GM18858 (cell line): ENCODE data around the gene MRPL57.
"Not testable (repeated sequence)": the region's sequence is repeated elsewhere in the genome, so short reads cannot be mapped to it uniquely, and the experiment has no call there.

Experiments
- ATAC-seq: cut with Tn5 transposase; IDR thresholded peaks from one replicate; pipeline ENCODE4 v1.9.1; 2021; ENCODE audit not compliant: unreplicated experiment

MRPL57 gene

DNA sequence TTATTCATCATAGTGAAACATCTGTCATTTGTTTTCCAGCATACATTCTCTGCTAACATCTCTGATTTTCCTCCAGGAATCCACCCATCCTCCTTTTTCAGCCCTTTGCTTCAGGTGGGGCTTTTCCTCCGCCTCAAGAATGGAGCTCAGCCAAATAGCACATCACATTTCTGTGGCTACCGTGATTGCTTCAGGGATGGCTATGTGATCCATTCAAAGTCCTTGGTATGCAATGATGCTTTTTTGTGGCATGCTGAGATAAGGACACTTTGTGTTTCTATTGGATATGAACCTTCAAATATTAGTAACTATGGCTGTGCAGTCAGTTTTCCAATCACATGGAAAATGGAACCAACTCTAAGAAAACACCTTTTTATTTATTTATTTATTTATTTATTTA is 18.3 kb downstream of the MRPL57 start:
- not testable (repeated sequence) for ATAC-seq

DNA sequence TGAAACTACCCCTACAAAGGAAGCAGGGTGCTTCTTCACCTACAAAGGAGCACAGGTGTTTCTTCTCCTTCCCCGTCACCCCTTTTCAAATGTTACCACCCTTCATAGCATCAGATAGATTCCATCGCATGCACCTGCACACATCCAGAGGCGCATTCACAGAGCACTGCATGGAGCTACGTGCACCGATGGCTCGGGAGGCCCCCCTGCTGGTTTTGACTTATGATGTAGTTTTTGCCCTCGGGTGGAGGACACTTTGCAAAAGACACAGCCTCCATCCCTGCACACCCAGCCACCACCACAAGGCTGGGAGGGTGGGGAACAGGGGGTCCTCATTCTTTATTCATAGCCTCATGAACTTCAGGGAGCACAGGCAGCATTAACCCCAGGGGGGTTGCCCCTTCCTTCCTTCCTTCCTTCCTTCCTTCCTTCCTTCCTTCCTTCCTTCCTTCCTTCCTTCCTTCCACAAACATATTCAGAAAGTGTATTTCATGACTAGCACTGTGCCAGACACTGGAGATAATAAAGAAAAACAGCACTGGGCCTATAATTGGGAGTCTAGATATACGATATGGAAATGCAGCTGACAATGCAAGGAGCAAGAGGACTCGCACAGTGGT is 21.3 kb downstream of the MRPL57 start:
- not testable (repeated sequence) for ATAC-seq

DNA sequence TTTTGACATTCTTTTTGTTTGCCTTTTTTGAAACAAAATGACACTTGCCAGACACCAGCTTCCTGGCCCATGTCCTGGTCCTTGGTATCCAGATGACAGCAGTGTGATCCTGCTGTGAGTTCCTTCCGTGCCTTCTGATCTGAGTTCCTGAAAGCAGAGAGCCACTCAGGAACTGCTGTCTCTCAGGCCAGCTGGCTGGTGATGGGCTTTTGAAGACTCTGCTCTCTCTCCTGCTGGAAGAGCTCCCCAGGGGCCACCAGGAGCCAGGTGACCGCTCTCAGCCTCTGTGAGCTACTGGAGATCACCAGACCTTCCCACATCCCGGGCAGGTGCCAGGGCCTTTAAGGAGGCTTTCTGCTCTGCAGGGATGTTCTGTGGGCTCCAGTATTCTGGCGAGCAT is 21.9 kb downstream of the MRPL57 start:
- not testable (repeated sequence) for ATAC-seq

DNA sequence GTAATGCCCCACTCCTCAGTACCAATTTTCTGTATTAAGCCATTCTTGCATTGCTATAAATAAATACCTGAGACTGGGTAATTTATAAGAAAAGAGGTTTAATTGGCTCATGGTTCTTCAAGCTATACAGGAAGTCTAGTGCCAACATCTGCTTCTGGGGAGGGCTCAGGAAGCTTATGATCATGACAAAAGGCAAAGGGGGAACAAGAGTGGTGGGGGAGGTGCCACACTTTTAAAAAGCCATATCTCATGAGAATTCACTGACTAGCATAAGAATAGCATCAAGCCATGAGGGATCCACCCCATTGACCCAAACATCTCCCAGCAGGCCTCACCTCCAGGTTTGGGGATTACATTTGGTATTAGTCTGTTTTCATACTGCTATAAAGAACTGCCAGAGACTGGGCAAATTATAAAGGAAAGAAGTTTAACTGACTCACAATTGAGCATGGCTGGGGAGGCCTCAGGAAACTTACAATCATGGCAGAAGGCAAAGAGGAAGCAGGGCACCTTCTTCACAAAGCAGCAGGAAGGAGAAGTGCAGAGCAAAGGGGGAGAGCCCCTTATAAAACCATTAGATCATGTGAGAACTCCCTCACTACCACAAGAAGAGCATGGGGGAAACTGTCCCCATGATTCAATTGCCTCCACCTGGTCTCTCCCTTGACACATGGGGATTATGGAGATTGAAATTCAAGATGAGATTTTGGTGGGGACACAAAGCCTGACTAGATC is 25.2 kb downstream of the MRPL57 start:
- not testable (repeated sequence) for ATAC-seq

DNA sequence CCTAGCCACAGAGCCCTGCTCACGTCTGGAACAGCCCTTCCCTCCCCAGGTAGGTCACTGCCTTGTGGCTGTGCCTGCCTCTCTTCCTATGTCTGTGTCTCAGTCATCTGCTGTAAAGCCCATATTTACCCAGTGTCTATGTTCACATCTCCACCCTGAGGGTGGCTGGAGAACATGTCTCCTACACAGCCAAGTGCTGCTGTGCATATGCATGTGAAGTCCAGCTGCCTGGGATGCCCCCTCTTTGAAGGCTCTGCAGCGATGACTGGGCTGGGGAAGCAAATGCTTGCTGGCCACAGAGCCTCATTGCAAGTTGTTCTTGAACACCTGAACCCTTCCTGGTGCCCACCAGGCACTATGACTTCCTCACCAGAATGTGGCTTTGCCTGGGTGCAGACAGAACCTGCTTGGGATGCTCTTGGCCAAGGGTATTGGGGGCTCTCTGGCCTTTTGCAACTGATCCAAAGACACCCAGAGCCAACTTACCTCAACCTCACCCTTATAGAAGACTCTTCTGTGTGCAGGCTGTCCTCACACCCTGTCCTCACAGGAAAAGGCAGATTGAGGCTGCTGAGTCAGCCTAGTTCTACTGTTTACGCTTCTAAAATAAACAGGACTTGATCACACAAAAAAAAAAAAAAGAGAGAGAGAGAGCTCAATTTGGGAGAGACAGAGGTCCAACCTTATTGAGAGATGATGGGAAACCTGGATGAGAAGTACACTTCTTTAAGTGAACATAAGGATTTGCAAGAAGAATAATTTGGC is 26.5 kb downstream of the MRPL57 start:
- ATAC-seq = no peak

DNA sequence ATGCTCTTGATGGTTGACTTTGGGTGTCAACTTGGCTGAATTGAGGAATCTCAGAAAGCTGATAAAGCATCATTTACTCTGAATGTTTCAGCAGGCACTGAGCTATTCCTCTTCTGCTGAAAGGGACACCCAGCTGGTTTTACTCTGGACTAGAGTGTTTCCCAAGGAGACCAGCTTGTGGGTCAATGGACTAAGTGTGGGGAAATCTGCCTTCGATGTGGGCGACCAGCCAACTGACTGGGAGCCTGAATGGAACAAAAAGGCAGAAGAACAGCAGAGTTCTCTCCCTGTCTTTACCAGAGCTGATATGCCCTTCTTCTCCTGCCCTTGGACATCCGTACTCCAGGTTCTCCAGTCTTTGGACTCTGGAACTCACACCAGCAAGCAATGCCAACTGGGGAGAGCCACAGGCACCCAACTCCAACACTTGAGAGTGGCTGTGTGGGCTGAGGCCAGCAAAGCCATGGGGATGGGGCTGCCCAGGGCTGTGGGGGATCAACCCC is 32.2 kb downstream of the MRPL57 start:
- no peak for ATAC-seq

DNA sequence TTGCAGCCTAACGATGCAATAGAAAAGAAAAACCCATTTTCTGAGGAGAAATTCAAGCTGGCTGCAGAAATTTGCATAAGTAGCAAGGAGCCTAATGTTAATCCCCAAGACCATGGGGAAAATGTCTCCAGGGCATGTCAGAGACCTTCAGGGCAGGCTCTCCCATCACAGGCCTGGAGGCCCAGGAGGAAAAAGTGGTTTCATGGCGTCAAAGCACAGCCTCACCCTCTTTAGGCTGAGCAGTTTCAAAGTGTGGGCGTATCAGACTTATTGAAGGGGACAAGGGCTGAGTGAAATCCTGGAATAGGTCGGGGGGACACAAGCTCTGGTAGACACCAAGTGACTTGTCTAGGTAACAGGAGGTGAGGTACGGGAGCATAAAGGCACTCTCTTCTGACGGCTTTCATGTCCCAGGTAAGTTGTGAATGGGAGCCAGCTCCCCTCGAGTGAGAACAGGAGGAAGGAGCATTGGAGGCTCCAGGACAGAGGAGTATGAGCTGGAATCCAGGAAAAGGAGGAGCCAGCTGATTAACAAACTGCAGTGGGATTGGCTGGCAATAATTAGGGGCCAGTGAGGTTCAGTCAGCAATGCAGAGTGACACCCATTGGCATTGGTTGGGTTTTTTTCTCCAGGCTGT is 35.8 kb downstream of the MRPL57 start:
- no peak for ATAC-seq

DNA sequence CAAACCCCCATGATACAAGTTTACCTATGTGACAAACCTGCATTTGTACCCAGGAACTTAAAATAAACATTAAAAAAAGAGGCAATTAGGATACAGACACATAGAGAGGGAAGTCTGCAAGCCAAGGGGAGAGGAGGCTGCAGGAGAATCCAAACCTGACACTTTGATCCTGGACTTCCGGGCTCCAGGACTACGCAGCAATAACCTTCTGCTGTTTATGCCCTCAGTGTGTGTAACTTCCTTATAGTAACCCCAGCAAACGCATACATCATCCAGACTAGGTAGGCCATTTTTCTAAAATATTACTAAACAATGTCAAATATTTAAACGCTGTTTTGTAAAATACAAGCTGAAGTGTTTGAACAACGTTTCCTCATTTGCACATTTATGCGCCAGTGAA is 39.0 kb downstream of the MRPL57 start:
- not testable (repeated sequence) for ATAC-seq

DNA sequence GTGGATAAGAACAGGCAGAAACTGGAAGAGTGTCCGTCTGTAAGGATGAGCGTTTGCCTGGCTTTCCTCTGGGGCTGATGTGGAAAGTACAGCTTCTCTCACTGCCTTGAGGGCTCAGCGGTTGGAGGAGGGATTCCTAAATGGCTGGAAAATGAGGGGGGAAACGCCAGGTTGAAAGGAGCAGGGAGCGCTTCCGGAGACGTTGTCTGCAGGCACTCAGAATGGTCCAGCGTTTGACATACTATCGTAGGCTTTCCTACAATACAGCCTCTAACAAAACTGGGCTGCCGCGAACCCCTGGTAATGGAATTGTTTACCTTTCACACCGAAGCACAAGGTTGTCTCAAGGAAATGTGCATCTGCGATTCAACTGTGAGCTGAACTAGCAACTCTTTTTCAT is 39.9 kb downstream of the MRPL57 start:
- no peak for ATAC-seq

DNA sequence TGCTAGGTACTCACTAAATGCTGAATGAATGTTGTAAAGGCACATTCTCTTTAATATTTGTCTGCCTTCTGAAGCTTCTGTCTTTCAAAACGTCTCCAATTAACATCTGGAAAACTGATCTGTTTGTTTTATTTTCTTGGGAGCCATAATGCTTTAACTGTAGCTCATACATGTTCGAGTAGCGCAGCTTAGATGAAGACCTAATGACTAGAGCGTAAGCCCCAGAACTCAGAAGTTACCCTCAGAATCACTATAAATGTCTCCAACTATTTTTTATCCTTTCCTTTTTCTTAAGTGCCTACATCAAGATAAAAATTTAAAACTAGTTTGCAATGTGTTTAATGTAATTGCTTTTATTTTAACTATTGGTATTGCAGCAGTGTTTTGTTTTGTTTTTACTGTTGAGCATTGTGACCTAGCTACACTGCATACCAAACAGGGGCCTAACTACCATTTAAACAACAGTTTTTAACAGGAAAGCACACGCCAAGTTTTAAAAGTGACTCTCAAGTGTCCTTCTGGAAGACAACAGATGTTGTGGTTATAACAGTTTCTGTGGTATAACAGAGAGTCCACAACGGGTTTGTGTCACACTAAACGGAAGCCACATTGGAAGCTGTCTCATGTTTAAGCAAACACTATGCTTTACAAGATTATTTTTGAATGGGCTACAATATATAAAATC is 42.0 kb downstream of the MRPL57 start:
- ATAC-seq = peak; percentile 97

DNA sequence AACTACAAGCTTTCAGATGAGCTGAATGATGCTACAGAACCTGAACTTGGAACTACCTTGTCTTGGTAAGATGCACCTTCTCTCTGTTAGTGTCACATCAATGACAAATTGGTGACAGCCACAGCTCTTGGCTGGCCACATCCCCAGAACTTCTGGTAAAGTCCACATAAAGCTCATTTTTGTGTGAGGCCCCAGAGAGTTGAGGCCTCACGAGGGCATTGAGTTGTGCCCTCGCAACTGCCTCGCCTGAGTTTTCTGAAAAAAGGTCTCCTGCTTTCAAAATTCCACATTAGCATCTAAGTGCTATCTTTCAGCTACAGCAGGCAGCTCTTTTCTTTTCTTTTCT is 42.6 kb downstream of the MRPL57 start:
- no peak for ATAC-seq

DNA sequence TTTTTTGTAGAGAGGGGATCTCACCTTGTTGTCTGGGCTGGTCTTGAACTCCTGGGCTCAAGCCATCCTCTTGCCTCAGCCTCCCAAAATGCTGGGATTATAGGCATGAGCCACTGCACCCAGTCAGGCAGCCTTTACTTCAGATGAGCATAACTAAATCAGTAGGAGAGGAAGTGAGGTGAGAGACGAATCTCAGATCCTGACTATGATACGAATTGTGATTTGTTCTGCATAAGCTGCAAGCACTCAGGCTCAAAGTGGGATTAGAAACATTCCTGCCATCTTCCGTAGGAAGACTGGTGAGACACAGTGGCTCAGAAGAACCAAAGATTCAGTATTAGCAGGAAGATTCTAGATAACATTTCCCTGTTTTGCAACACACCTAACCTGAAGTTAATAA is 43.3 kb downstream of the MRPL57 start:
- ATAC-seq = not testable (repeated sequence)

DNA sequence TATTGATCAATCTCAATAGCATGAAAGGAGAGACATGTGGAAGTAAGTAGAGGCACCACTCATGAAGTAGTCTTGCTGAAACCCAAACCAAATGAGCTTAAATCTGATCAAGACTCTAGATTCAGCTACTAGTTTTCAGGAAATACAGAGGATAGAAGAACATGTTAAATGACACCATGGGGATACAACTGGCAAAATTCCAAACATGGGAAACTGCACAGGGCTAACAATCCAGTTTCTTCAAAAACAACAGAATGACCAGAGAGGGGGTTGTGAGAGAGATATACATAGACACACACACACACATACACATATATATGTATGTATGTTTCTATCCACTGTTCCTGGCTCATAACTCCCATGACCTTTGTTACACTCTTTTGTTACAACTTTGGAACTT is 44.8 kb downstream of the MRPL57 start:
- ATAC-seq = no peak

DNA sequence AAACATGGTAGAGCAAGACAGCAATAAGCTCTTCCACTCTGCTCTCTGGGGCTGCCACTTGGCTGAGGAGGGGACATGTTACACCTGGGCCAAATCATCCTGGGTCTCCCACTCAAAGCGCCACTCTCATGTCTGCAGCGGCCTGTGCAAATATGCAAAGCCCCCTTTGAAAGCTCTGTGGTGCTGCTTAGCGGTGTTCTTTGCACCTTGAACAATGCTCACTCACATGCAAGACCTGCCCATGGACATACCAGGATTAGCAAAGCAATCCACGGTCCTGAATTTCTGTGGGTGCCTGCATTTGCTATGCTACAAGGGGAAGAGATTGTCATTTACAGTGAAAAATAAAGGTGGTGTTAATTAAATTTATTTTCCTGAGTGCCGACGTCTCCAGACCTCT is 48.6 kb downstream of the MRPL57 start:
- ATAC-seq = no peak

DNA sequence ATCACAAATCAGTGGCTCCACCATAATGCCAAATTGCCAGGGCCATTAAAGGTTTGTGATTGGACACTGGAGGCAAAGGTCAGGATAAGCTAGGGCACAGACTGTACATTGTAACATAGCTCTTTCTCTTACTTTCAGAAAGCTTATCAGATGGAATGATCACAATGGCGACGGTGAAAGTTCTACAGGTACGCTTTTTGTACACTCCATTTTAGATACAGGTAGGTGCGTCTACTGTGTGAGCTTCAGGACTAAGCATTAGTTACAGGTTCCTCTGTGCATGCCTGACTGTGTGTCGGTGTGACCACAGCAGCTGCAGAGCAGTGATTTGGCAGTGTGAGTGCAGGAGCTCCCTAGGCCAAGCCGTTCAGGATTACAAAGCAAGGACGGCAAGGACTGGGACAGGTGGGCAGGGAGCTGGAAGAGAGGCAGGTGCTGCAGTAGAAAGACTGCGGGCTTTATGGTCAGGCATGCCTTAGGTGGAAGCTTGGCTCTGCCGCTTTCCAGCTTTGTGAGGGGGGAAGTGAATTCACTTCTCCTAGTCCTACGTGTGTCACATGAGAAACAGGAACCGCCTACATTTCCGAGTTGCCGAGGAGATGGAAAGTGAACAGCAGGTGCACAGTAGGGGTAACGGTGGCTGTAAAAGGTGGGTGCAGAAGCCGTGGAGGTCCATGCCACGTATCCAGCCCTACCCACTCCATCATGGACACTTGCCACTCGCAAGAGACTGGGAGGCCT is 49.6 kb downstream of the MRPL57 start:
- no peak for ATAC-seq

DNA sequence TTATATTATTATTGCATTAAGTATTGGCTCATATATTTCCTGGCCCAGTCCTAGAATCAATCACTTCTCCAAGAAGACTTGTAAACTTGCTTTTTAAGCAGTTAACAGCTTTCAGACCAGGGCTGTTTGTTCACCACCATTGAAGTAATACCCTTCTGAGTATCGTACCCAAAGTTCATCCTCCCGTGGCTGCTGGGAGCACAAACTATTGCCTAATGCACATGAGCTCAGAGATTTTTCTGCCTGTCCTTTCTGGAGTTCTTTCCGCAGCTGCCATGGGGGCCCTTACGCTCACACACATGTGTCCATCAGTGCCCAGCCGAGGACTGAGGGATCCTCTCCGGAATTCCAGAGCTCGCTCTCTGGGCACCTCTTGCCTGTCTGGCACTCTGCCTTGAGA is 51.5 kb downstream of the MRPL57 start:
- ATAC-seq = no peak
